OCI-LY1 (cell line): ENCODE measurements around the gene DYNC1I1.
"Not testable (repeated sequence)": the region's sequence is repeated elsewhere in the genome, so short reads cannot be mapped to it uniquely, and the experiment has no call there.

ENCODE experiments used
- H2AFZ ChIP-seq: fragments of 200-600 bp; sonication (generic), shearing (Covaris generic); 2 replicates; pipeline ENCODE4 v1.6.0; 2014; ENCODE audit warnings: antibody characterized with exemption, mild to moderate bottlenecking, low read length
- H3F3A ChIP-seq: fragments of 200-600 bp; sonication (generic), shearing (Covaris generic); 2 replicates; pipeline ENCODE4 v1.6.0; 2014; ENCODE audit warnings: mild to moderate bottlenecking, antibody characterized with exemption, low read length, moderate library complexity; ENCODE audit not compliant: insufficient read depth
- H3K27ac ChIP-seq: fragments of 200-600 bp; sonication (generic); 2 replicates; pipeline ENCODE4 v1.5.1; 2014; ENCODE audit warnings: low read length, mixed run types, mild to moderate bottlenecking, low read depth; ENCODE audit not compliant: poor library complexity, severe bottlenecking
- H3K27me3 ChIP-seq: fragments of 200-600 bp; sonication (generic); 2 replicates; pipeline ENCODE4 v1.6.0; 2014; ENCODE audit warnings: antibody characterized with exemption, mild to moderate bottlenecking, low read length, moderate library complexity; ENCODE audit not compliant: insufficient read depth
- H3K36me3 ChIP-seq: fragments of 200-600 bp; sonication (generic); 2 replicates; pipeline ENCODE4 v1.6.1; 2014; ENCODE audit warnings: mild to moderate bottlenecking, antibody characterized with exemption, low read length, moderate library complexity, mixed read lengths; ENCODE audit not compliant: insufficient read depth
- H3K4me1 ChIP-seq: fragments of 200-600 bp; sonication (generic); 2 replicates; pipeline ENCODE4 v1.5.1; 2014; ENCODE audit warnings: mild to moderate bottlenecking, low read length, moderate library complexity; ENCODE audit not compliant: insufficient read depth, severe bottlenecking
- H3K4me2 ChIP-seq: fragments of 200-600 bp; sonication (generic), shearing (Covaris generic); 2 replicates; pipeline ENCODE4 v1.6.1; 2014; ENCODE audit warnings: low read length
- H3K4me3 ChIP-seq: fragments of 200-600 bp; sonication (generic); 2 replicates; pipeline ENCODE4 v1.5.1; 2014; ENCODE audit warnings: low read length, low read depth, mild to moderate bottlenecking, mixed read lengths; ENCODE audit not compliant: poor library complexity, severe bottlenecking
- H3K79me2 ChIP-seq: fragments of 200-600 bp; shearing (Covaris generic); 2 replicates; pipeline ENCODE4 v1.6.1; 2016; ENCODE audit warnings: mixed run types, low read length, mixed read lengths; ENCODE audit not compliant: insufficient read depth
- H3K9ac ChIP-seq: fragments of 200-600 bp; sonication (generic), shearing (Covaris generic); 2 replicates; pipeline ENCODE4 v1.6.1; 2014; ENCODE audit warnings: mild to moderate bottlenecking, low read length, mixed read lengths
- H3K9me2 ChIP-seq: fragments of 200-600 bp; sonication (generic), shearing (Covaris generic); 2 replicates; pipeline ENCODE4 v1.6.1; 2014; ENCODE audit warnings: low read depth, mild to moderate bottlenecking, low read length, mixed read lengths
- H3K9me3 ChIP-seq: fragments of 200-600 bp; shearing (Covaris generic); 2 replicates; pipeline ENCODE4 v1.6.1; 2014; ENCODE audit warnings: low read length, mixed read lengths
- H4K20me1 ChIP-seq: fragments of 200-600 bp; sonication (generic), shearing (Covaris generic); 2 replicates; pipeline ENCODE4 v1.6.0; 2016; ENCODE audit warnings: mild to moderate bottlenecking, low read length; ENCODE audit not compliant: insufficient read depth
- CTCF ChIP-seq: fragments of 200-600 bp; sonication (generic), shearing (Covaris generic); IDR thresholded peaks from 2 replicates; pipeline ENCODE4 v1.5.1; 2017; ENCODE audit warnings: mild to moderate bottlenecking, antibody characterized with exemption, low read length, moderate library complexity, mixed read lengths
- EZH2 ChIP-seq: fragments of 200-600 bp; sonication (generic), shearing (Covaris generic); IDR thresholded peaks from 2 replicates; pipeline ENCODE4 v1.8.0; 2017; ENCODE audit warnings: borderline replicate concordance, mixed run types, mild to moderate bottlenecking, antibody characterized with exemption, low read length, moderate library complexity, mixed read lengths

DYNC1I1 gene

GRCh38 chr7:95931460-95932232 lies 159.3 kb downstream of the DYNC1I1 start:
- TF ChIP-seq EZH2 (no peak), CTCF (no peak)
- Histone ChIP-seq H3K9me2 (no peaks in the 10 kb centered on the region), H3K79me2 (no peaks in the 10 kb centered on the region), H4K20me1 (no peaks in the 10 kb centered on the region), H3K9ac (no peak overlapping the region), H3K36me3 (no peaks in the 10 kb centered on the region), H3F3A (no peaks in the 10 kb centered on the region), H3K27me3 (no peaks in the 10 kb centered on the region), H3K4me1 (peaks cover 22% of the 10 kb centered on the region), H2AFZ (no peak overlapping the region), H3K27ac (no peak overlapping the region), H3K4me2 (no peak overlapping the region), H3K4me3 (no peak overlapping the region), H3K9me3 (no peaks in the 10 kb centered on the region)

- Histone ChIP-seq H3K27ac (no peak overlapping the region), H3K36me3 (no peaks in the 10 kb centered on the region), H3K4me3 (no peak overlapping the region), H3K4me1 (peaks cover 9% of the 10 kb centered on the region), H4K20me1 (no peaks in the 10 kb centered on the region), H2AFZ (no peak overlapping the region), H3K27me3 (no peaks in the 10 kb centered on the region), H3K9me2 (no peaks in the 10 kb centered on the region), H3K9me3 (no peaks in the 10 kb centered on the region), H3K79me2 (no peaks in the 10 kb centered on the region), H3K9ac (no peak overlapping the region), H3K4me2 (no peak overlapping the region), H3F3A (no peaks in the 10 kb centered on the region)
- no peak for TF ChIP-seq EZH2
- no peak for TF ChIP-seq CTCF
Observed at GRCh38 chr7:95933618-95934017, 161.3 kb downstream of the DYNC1I1 start.

- not testable (repeated sequence) for H3K79me2 ChIP-seq, H2AFZ ChIP-seq, H3K4me3 ChIP-seq, H3K4me2 ChIP-seq, H3K9me2 ChIP-seq, H3K36me3 ChIP-seq, H4K20me1 ChIP-seq, H3K9me3 ChIP-seq, H3K9ac ChIP-seq, H3F3A ChIP-seq, H3K4me1 ChIP-seq, H3K27me3 ChIP-seq, H3K27ac ChIP-seq
Observed at GRCh38 chr7:95944867-95945266, 172.5 kb downstream of the DYNC1I1 start.

GRCh38 chr7:95950698-95951097 lies 178.3 kb downstream of the DYNC1I1 start:
- H3K4me1 ChIP-seq, result no peaks in the 10 kb centered on the region
- no peaks in the 10 kb centered on the region for H3F3A ChIP-seq
- H3K36me3 ChIP-seq, result no peaks in the 10 kb centered on the region
- H3K9me2 ChIP-seq, result no peaks in the 10 kb centered on the region
- no peaks in the 10 kb centered on the region for H3K27me3 ChIP-seq
- no peak overlapping the region for H3K4me3 ChIP-seq
- H4K20me1 ChIP-seq, result no peaks in the 10 kb centered on the region
- TF ChIP-seq EZH2, result no peak
- TF ChIP-seq CTCF, result no peak
- no peaks in the 10 kb centered on the region for H3K9me3 ChIP-seq
- H2AFZ ChIP-seq, result no peak overlapping the region
- H3K9ac ChIP-seq, result no peak overlapping the region
- H3K79me2 ChIP-seq, result no peaks in the 10 kb centered on the region
- H3K27ac ChIP-seq, result no peak overlapping the region
- H3K4me2 ChIP-seq, result no peak overlapping the region
